GM21576 (cell line): Measurements from ENCODE around the gene GALC.

ENCODE experiments used
- ATAC-seq: cut with Tn5 transposase; IDR thresholded peaks from one replicate; pipeline ENCODE4 v1.9.1; 2021; ENCODE audit warnings: mild to moderate bottlenecking, moderate library complexity; ENCODE audit not compliant: unreplicated experiment

The GALC gene

DNA sequence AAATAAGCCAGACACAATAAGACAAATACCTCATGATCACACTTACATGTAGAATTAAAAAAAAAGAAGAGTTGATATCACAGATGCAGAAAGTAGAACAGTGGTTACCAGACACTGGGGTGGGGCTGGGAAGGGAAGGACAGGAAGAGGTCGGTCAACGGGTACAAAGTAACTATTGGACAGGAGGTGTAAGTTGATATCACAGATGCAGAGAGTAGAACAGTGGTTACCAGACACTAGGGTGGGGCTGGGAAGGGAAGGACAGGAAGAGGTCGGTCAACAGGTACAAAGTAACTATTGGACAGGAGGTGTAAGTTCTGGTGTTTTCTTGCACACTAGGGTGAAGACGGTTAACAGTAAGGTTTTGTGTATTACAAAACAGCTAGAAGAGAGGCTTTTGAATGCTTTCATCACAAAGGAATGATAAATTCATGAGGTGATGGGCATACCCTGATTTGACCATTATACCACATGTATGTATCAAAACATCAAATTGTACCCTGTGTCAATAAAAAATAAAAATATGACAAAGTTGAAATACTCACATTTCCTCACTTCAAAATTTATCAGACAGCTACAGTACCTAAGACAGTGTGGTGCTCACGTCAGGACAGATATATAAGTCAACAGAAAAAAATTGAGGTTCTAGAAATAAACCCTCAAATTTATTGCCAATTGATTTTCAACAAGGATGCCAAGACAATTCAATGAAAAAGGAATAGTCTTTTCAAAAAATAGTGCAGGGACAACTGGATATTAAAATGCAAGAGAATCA is 32.8 kb downstream of the GALC start:
- no peak for ATAC-seq

DNA sequence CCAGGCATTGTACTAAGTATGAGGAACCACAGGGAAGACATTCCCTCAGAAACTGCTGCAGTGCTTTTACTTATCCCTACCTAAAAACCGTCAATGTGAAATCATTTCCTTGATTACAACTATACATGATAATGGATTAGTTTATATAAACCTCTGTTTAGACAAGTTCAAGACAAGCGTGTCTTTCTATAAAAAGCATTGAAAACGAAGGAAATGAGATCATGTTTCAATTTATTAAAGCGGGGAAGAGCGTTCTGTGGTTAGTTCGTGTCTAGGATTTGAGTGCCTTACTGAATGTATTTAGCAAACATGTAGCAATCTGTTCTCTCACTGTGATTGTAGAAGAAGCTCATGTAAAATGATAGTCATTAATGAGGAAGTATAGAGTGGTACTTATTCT is 37.5 kb downstream of the GALC start:
- no peak for ATAC-seq

DNA sequence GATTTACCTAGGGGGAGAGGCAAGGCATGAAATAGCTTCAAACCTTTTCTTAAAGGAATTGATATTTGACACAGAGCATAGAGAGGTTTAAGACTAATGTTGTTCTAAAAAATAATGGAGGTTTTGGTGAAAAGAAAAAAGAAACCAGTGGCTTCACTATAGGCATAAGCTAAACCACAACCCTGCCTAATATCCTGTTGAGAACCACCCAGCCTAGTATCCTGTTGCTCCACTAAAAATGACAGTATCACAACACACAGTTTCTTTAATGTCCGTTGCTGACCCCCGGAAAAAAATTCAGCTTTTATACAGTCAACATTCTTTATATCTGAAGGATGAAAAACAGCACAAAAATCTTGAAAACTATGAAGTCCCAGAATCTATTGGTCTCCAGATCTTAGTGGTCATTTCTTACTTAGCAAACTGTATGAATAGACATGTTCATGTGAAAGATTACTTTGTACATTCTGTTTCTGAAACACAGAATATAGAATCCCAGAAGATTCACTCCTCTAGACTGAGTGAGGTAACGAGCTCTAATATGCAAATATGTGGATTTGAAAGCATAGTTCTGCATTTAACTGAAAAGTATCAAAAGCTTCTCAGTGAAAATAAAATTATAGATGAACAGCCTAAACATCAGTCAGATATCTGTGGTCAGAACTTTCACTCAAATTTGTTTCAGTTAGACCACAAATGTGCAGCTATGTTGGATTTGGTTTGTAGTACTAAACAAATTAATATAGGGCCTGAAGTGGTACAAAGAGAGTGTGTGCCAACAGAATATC is 40.5 kb downstream of the GALC start:
- ATAC-seq: peak; percentile 80

DNA sequence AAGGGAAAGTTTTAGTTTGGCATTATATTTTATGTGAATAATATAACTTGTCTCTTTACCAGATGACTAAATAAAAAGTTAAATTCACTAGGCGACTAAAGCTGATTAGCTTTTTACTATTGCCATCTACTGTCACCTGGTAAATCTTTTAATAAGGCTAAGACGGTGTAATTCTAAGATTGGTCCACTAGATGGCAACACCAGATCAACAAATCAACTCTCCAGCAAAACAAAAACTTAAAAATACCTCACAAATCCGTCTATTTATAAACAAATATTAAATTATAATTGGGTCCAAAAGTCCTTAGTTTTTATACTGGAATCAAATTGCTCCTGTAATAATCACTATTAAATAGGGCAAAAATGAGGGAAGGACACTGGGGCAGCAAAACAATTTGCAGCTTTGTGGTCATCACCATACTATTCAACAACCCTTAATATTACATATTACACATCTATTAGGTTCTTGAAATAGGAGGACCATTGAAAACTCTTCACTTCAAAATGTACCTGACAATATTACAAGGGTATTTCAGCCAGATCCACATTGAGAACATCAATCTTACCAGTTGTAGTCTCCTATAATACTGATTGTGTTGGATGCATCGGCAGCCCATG is 47.9 kb downstream of the GALC start:
- ATAC-seq: no peak

DNA sequence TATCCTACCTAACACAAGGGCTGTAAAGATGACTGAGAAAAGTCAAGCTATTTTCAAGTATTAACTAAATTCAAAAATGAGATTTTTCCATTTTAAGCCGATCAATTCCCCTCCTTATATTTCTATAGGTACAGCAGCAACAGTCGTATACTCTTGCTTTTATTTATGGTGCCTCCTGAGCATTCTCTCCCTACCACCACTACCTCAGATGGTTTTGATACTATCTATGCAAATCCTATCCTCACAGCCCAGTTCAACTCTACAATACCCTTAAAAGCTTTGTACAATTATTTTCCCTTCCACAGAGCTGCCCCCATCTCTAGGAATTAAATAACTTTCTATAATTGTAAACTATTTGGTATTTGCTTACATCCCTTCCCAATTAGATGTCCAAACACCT is 52.1 kb downstream of the GALC start:
- ATAC-seq: no peak

DNA sequence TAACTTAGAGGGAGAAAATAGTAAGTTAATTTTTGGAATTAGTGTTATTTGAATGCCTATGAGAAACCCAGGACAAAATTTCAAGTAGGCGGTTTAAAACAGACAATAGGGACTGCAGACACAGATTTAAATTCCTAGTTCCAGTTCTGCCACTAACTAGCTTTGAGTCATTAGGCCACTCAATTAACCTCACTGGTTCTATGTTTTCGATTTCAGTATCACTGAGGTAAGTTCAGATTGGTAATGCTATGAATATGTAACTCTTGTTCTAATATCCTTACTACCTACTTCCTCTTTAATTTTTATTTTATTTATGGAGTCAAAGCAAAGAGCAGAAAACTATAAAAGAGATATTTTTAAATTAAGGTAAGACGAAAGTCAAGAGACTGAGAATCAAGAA is 52.6 kb downstream of the GALC start:
- ATAC-seq: peak; percentile 95

DNA sequence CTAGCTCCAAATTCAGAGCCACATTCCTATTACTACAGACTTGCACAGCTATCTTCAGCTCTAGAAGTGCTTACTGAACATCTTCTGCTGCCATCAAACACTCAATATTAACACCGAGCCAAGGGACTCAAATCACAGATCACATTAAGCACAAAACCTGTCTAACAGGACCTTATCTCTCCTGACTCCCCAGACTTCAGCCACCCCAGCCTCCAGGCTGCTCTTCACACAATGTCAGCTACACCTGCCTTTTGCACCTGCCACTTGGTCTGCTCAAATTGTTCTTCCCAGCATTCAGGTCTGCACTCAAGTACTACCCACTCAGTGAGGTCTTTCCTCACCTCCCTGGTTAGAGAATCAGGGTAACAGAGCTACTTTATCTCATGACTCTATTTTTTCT is 57.1 kb downstream of the GALC start:
- ATAC-seq: no peak

DNA sequence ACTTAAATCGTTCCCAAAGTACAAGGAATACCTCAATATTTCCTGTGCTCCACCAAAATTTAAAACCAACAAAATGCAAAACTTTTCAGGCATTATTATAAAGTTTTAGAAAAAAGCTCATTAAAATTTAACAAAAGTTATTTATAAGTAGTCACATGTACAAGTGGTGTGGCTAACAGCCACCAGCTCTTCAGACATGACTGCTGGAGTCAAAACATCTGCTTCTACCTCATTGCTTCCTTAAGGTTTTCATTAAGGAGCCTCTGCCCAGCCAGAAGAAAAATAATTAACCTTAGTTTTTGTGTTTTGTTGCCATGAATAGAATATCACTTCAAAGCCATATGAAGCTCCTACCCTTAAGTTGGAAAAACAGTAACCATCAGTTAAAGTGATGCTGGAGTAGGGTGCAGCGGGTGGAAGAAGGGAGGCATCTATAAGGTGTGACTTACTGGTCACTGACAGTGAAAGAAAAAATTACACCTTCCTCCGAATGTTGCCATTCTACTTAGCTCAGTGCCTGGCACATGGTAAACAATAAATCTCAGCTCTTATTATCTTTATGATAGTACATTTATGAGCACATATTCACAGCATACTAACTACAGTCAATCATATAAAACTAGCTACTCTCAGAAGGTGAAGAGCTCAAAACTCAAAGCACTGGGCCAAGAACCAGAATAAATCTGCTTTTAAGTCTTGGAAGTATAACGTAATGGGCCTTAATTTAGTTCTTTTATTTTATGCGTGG is 57.7 kb downstream of the GALC start:
- no peak for ATAC-seq

DNA sequence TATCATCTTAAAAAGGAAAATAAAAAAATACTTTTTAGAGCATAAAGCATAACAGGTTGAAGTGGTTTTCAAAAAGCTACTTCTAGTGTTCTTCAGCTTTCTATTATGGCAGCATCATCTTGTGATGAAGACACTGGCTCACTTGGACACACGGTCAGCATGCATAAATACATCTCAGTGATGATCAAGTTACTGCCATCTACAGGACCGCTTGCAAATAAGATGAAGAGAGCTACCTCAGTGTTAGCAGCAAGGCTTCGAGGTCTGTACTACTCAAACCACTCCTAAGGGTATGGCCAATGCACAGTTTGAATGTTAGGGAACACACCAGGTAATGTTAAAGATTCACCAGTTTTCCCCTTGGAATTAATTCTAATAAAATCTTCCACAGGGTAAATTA is 58.8 kb downstream of the GALC start:
- ATAC-seq: no peak

DNA sequence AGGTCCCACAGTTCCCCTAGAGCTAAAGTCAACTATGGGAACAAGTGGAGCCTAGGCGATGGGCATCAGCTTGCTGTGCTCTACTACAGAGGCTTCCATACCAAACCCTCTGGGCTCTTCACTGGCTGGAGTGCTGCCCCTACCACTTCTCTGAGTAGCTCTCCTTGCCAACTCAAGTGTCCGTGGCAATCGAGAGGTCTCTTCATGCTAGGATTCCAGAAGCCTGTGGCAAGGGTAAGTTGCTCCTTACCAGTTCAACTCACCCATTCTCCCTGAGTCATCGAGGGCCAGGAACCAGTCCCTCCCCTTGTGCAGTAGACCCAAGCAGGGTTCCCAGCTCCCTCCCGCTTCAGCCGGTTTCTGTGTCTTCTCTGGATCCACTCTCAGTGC is 76.1 kb downstream of the GALC start:
- ATAC-seq: no peak

DNA sequence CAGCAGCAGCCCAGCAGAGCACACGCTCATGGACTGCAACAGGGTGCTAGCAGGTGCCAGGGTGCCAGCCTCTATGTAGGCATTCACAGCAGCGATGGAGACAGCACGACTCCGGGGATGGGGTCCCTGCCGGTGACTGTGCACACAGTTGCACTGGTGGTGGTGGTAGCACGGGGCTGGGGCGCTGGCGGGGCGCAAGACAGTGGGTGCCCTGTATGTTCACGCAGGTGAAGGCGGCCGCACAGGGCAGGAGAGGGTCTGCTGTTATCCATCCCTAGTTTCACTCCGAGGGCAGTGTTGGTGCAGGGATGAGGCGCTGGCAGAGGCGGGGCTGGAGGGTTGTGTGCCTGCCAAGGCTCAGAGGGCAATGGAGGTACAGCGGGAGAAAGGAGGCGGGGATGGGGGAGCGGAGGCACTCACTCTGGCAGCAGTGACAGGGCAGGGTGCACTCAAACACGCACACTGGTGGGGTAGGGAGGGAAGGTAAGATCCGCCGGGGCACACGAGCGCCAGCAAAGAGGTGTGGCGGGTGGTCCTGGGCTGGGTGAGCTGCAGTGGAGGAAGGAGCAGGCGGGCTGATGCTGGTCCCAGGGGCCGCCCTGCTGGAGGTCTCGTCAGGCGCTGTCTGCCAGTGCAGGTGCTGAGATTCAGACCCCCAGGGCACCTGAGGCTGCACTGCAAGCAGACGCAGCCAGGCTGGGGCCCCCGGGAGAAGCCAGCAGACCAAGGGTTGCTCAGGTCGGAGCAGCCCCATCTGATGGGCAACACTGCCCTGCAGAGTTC is 76.7 kb downstream of the GALC start:
- ATAC-seq: no peak

DNA sequence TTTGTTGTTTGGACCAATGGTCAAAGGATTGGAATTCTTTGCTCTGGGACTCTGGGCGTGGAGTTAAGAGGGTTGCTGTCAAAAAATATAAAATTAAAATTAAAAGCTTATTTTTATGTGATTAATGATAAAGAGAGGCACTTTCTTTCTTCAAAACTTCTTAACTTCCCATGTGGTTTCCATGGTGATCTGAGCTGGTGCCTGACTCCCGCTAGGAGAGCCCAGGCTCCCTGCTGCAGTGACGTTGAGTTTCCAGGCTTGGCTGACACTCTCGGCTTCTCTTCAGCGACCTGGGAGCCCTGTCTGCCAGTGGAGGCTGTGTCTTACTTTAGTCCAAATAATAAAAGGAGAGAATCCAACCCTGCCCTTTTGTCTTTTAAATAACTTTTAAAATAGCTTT is 84.4 kb downstream of the GALC start:
- no peak for ATAC-seq

DNA sequence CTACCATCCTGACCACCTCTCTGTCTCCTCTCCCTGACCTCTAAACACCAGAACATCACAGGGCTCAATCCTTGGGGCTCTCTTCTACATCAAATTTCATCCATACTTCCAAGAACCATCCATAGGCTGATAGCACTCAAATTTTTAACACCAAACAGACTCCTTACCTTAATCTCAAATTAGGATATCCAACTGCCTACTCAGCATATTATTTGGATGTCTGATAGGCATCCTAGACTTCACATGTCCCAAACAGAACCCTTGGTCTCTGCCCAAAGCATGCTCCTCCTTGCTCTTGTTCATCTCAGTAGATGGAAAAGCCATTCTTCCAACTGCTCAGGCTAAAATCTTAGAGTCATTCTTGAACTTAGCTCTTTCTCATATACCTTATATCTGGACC is 91.3 kb downstream of the GALC start:
- ATAC-seq: no peak

DNA sequence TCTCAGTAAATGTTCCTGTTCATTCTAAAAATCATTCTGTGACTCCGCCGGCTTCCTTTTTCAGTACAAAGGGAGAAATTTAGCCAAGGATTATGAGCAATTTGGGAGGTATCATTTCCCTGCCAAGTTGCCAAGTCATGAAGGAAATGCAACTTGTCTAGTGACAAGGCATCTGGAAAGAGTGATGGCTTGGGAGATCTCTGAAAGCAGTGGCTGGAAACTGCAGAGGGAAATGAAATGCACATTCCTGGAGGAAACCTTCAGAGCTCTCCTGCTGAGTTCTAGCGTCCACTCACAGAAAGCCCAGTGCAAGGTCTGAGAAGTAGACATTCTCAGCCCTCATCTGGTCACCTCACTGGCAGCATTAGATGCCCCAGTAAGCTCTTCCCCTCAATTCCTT is 91.7 kb downstream of the GALC start:
- no peak for ATAC-seq

DNA sequence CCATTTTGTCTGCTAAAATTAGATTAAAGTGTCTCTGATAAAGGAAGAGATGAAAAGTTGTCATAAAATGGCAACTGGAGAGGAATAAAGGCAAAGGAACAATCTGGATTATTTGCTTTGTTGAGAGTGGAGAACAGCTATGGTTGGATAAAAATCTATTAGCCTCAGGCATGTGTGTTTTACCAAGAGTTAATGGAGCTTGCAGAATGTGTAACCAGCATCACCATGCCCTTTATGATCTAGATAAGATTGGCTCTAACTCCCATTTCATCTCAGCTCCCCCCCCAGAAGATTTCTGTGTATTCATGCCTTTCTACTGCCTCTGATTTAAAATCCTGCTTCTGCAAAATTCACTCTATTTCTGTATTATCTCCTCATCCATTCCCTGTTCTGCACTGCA is 93.8 kb downstream of the GALC start:
- no peak for ATAC-seq

DNA sequence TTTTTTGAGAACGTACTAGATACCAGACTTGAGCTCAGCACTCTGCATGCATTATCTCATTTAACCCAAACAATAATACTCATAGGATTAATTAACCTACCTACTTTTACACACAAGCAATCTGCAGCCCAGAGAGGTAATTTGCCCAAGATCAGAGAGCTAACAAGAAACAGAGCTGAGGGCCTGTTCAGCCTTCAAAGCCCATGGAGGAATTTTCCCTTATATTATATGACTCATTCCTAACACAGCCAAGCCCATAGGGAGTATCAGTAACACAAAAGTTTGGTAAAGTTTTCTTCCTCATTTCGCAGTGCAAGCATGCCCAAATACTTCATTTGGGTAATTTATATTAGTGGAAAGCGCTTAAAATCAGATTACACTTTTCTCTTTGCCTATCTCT is 94.7 kb downstream of the GALC start:
- no peak for ATAC-seq

DNA sequence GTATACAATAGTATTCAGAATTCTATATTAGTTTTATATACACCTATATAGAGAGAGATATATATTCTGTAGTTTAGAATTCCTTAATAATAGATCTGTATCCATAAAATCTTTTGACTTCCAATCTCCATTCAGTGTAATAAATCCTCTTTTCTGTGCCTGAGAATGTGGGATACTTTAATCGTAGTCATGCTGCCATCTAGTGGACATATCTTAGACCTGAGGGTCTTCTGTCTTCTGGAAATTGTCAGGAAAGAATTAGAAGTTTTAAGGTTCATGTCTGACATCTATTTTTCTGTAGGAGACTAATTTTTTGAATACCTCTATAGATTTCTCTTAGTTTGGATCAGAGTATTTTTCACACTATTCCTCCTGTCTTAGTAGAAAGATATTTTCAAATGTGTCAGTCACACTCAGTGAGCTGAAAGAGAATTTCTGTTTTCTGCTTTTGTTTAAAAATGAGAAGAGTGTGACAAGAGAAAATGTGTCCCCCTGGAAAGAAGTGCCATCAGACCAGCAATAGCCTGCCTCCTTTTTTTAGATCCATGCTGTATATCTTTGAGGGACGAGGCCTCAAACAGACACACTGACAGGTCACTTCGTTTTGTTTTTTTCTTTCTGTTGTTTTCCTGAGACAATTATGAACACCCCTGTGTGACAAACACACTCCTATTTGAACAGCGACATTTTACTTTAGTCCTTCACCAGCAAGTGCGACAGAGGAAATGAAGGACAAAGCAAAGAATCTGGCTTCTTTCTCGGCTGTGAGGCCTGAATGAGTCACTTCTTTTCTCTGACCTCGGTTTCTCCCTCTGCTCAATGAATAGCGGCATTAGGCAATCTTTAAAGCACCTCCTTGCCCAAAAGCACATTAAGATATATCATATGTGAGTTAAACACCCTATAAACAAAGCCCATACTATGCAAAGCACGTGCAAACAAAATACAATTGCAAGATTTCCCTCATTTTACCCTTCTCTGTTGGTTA is 96.3 kb downstream of the GALC start:
- no peak for ATAC-seq

DNA sequence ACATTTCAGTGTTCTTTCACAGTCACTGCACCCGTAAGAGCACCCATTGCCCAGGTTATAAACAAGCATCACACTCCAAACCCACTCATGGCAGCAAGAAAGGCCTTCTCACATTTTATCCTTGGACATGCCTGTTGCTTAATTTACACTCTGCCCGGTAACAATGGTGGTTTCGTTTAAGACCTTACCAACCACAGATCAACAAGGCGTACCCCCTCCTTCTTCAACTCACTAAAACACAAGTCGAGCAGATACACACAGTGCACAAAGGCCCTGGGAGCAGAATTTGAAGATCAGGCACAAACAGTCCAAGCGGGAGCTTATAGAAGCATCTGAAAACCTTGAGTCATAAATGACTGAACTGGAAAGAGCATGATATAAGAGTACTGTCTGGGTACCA is 98.1 kb downstream of the GALC start:
- no peak for ATAC-seq

DNA sequence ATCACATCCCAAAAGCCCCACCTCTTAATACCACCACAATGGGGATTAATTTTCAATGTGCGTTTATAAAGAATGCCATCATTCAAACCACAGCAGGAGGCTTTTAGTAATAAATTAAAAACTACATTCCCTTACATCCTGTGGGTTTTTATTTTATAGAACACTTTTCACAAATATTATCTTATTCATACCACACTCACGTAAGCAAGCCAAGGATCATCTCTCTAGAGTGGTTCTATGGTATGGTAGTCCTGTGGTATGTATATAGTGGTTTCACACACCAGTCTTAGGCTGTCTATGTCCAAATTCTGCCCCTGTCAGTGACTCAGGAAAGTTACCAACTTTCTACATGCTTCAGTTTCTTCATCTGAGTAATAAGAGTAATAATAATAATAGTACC is 100.2 kb downstream of the GALC start:
- no peak for ATAC-seq
